Measurements from ENCODE around the gene SORCS2. TPM values are rescaled to one million over a fixed set of nuclear protein-coding genes. Genes with fewer than 3 reads are reported as not detected.
A peak's percentile ranks its signal among the peaks of the same experiment; 100 is the strongest.

SORCS2 gene
- total and polyA plus RNA-seq, 2 of the 13 experiments (the other 11 are each of a cell fraction or from before 2014, with no cell fraction given), result 0.82 to 1.0 TPM

DNA sequence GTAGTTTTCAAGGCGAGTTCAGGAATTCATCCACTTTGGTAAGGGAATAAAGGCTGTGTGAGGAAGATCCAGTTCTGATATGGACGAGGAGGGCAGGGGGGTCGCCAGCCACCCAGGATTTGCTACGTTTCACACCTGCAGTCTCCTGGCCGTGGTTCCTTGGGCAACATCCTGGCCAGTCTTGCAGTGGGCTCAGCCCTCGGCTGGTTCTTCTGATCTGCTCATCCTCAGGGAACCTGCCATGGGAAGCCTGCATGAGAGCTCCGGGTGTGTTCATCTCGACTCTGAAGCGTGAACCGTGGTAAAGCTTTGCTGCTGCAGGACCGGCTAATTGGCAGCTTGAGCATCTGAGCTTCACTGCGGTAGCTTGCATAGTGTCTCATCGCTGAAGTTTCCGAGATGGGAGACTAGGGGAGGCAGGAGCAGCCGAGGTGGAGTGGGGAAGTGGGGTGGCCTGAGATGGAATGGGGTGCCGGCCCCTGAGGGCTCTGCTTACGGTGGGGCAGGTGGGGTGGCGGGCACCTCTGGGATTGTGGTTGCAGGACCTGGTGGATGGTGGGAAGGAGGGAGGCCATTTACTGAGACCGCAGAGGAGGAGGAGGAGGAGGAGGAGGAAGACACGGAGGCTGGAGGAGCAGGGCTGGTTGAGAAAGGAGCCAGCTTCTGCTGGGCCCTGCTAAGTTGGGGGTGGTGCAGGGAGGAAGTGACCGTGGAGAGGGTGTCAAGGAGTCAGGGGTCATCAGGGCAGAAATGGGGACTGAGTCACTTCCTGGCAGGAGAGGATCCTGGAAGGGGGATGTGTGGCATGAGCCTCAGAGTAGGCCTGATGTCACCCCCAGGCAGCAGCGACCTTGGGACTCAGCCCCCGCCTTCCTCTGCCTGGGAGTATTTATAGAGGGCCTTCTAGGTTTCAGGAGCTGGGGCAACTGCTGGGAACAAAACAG lies 455.5 kb downstream of the SORCS2 start (continued):
- no peak for TF ChIP-seq SP140L (CRISPR knock-in tag; IDR thresholded peaks at IDR 0.05; ENCODE audit: borderline replicate concordance)
- TF ChIP-seq ZNF652 (CRISPR knock-in tag; IDR thresholded peaks at IDR 0.05; ENCODE audit: borderline replicate concordance, low read depth), result no peak
- TF ChIP-seq XRCC5 (optimal IDR thresholded peaks at IDR 0.05; ENCODE audit: low read length), result no peak
- peak; percentile 24; the same call in 1 of the 2 replicates for TF ChIP-seq NCOA2 (CRISPR knock-in tag; IDR thresholded peaks at IDR 0.05)
- no peak for TF ChIP-seq NFIB (CRISPR knock-in tag; IDR thresholded peaks at IDR 0.05; ENCODE audit: borderline replicate concordance)
- TF ChIP-seq EED (CRISPR knock-in tag; IDR thresholded peaks at IDR 0.05), result no peak
- peak; percentile 95 for TF ChIP-seq ETV5 (CRISPR knock-in tag; IDR thresholded peaks at IDR 0.05; ENCODE audit: borderline replicate concordance)
- 0 out of 2 replicates have a peak, but pooled peaks have one; percentile 22 for TF ChIP-seq FOSL1 (CRISPR knock-in tag; IDR thresholded peaks at IDR 0.05; ENCODE audit: borderline replicate concordance)
- no peak for TF ChIP-seq ZNF850 (CRISPR knock-in tag; conservative IDR thresholded peaks at IDR 0.05)
- 0 out of 2 replicates have a peak, but pooled peaks have one; percentile 31 for TF ChIP-seq PPARG (CRISPR knock-in tag; conservative IDR thresholded peaks at IDR 0.05)
- TF ChIP-seq CBX5 (CRISPR knock-in tag; IDR thresholded peaks at IDR 0.05; ENCODE audit: borderline replicate concordance), result no peak
- TF ChIP-seq ZNF609 (CRISPR knock-in tag; IDR thresholded peaks at IDR 0.05; ENCODE audit: borderline replicate concordance), result no peak; the same call in 1 of the 2 replicates
- TF ChIP-seq ZNF33B (CRISPR knock-in tag; IDR thresholded peaks at IDR 0.05), result no peak
- TF ChIP-seq, protein P1, sequence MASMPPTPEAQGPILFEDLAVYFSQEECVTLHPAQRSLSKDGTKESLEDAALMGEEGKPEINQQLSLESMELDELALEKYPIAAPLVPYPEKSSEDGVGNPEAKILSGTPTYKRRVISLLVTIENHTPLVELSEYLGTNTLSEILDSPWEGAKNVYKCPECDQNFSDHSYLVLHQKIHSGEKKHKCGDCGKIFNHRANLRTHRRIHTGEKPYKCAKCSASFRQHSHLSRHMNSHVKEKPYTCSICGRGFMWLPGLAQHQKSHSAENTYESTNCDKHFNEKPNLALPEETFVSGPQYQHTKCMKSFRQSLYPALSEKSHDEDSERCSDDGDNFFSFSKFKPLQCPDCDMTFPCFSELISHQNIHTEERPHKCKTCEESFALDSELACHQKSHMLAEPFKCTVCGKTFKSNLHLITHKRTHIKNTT (CRISPR knock-in tag; IDR thresholded peaks at IDR 0.05), result no peak
- peak; percentile 91 for TF ChIP-seq RARA (CRISPR knock-in tag; IDR thresholded peaks at IDR 0.05)
- TF ChIP-seq MIXL1 (CRISPR knock-in tag; IDR thresholded peaks at IDR 0.05), result no peak
- no peak for TF ChIP-seq KLF6 (CRISPR knock-in tag; IDR thresholded peaks at IDR 0.05)
- no peak for TF ChIP-seq MYNN (CRISPR knock-in tag; IDR thresholded peaks at IDR 0.05; ENCODE audit: low read depth)
- TF ChIP-seq SRY (CRISPR knock-in tag; IDR thresholded peaks at IDR 0.05), result no peak
- TF ChIP-seq ELF3 (CRISPR knock-in tag; IDR thresholded peaks at IDR 0.05), result peak; percentile 59; the same call in 1 of the 2 replicates
- TF ChIP-seq, protein P2, sequence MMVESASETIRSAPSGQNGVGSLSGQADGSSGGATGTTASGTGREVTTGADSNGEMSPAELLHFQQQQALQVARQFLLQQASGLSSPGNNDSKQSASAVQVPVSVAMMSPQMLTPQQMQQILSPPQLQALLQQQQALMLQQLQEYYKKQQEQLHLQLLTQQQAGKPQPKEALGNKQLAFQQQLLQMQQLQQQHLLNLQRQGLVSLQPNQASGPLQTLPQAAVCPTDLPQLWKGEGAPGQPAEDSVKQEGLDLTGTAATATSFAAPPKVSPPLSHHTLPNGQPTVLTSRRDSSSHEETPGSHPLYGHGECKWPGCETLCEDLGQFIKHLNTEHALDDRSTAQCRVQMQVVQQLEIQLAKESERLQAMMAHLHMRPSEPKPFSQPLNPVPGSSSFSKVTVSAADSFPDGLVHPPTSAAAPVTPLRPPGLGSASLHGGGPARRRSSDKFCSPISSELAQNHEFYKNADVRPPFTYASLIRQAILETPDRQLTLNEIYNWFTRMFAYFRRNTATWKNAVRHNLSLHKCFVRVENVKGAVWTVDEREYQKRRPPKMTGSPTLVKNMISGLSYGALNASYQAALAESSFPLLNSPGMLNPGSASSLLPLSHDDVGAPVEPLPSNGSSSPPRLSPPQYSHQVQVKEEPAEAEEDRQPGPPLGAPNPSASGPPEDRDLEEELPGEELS (CRISPR knock-in tag; IDR thresholded peaks at IDR 0.05), result no peak
- no peak for TF ChIP-seq ZNF619 (CRISPR knock-in tag; IDR thresholded peaks at IDR 0.05)
- TF ChIP-seq CREB1 (IDR thresholded peaks at IDR 0.05), result no peak
- TF ChIP-seq CREB1 (CRISPR knock-in tag; IDR thresholded peaks at IDR 0.05), result no peak
